Heart right ventricle (tissue), 16 donors: ENCODE data around the gene PBLD. TPM values are rescaled to one million over a fixed set of nuclear protein-coding genes. Genes with fewer than 3 reads are reported as not detected.

ENCODE experiments used
- ATAC-seq, 8 donors: fragments of 200-7000 bp; cut with Tn5 transposase; one replicate each; pipeline ENCODE4 v1.9.1; 2020; ENCODE audit warnings: mild to moderate bottlenecking in 8 of 8, moderate library complexity in 8 of 8, moderate number of reproducible peaks in 1 of 8
- DNase-seq, 2 donors: peaks; one replicate each; pipeline ENCODE4 v3.0.0-alpha.2; 2020
- H3K27ac ChIP-seq, 10 donors: fragments of 200-600 bp; sonication (generic) in 2 of 10; one replicate each; pipeline versions ENCODE4 v1.5.0 to v1.8.0; 2020 to 2022; ENCODE audit warnings: mild to moderate bottlenecking in 3 of 10
- H3K27me3 ChIP-seq, 7 donors: fragments of 200-600 bp; one replicate each; pipeline ENCODE4 v1.8.0; 2021 to 2022; ENCODE audit warnings: mild to moderate bottlenecking in 2 of 7
- H3K36me3 ChIP-seq, 9 donors: fragments of 200-600 bp; sonication (generic) in 1 of 9; one replicate each; pipeline versions ENCODE4 v1.5.0 to v1.8.0; 2020 to 2022; ENCODE audit warnings: mild to moderate bottlenecking in 2 of 9
- H3K4me1 ChIP-seq, 9 donors: fragments of 200-600 bp; sonication (generic) in 1 of 9; one replicate each; pipeline versions ENCODE4 v1.5.0 to v1.8.0; 2020 to 2022; ENCODE audit warnings: mild to moderate bottlenecking in 4 of 9
- H3K4me3 ChIP-seq, 10 donors: fragments of 200-600 bp; sonication (generic) in 2 of 10; one replicate each; pipeline versions ENCODE4 v1.5.0 to v1.8.0; 2020 to 2022; ENCODE audit warnings: mild to moderate bottlenecking in 7 of 10, moderate library complexity in 2 of 10
- H3K9me3 ChIP-seq, 11 donors: fragments of 200-600 bp in 10 of 11; sonication (generic) in 2 of 11; one replicate each; pipeline versions ENCODE4 v1.5.0 to v1.8.0; 2013 to 2022; ENCODE audit warnings: mild to moderate bottlenecking in 2 of 11, control low read depth in 1 of 11, moderate library complexity in 1 of 11
- CTCF ChIP-seq, 9 donors: fragments of 200-600 bp; sonication (generic) in 2 of 9; IDR thresholded peaks; one replicate each; pipeline versions ENCODE4 v1.5.0 to v1.8.0; 2021 to 2022; ENCODE audit warnings: antibody characterized with exemption in 9 of 9, mild to moderate bottlenecking in 5 of 9, moderate library complexity in 1 of 9
- WGBS, 2 donors: extraction: QIAGEN DNeasy Blood & Tissue Kit; methylation state at CpG; one replicate each; pipeline ENCODE4 v1.1.7; 2013; ENCODE audit warnings: inconsistent platforms in 1 of 2; 5-methylcytosine and 5-hydroxymethylcytosine counted together
- intact Hi-C, 10 donors: fragments of 100-400 bp; cut with DNase I; formaldehyde crosslinking; loops; one replicate each; pipeline versions ENCODE4 v1.11.1 to v1.14.2; 2022
- polyA plus RNA-seq, 2 donors: library from polyadenylated mRNA; stranded (reverse); fragments of 200-250 nt; gene quantifications; one replicate each; pipeline ENCODE4 v1.2.3, GENCODE V29; 2013
- total RNA-seq, 10 donors: library from RNA; stranded (reverse); fragmentation: NEBNext Ultra II Directional in 3 of 10; extraction: Animal tissue kit (Norgen Biotek cat#: 25700) in 3 of 10; gene quantifications; one replicate each; pipeline versions ENCODE4 v1.2.1 to v1.2.4, GENCODE V29; 2021 to 2023
- donor health status: Arrhythmogenic right ventricular cardiomyopathy.
- donor health status: ischemic (EF 13 %, LVEDD 7.1; RV severe dilation, severe dysfunction).
- donor health status: healthy with polysubstance abuse.
- donor health status: DM: no; HTN: yes; CAD: no.
- donor health status: DM: no; HTN: no; CAD: no.
- donor health status: ischemic (EF 25% LVEDD 6.9; RV normal size, moderate dysfunction).
- donor health status: ischemic (EF 25% LVEDD 5.7; RV mildly dilated, moderate dysfunction).
- donor health status: healthy.
- donor health status: DM: yes; HTN: yes; CAD: no.
- donor health status: Ischemic cardiomyopathy.
- donor health status: ischemic (EF 35%, LVEDD 5.7; RV mildly dilated, moderate dysfunction).
- donor health status: nonischemic (EF 11% LVEDD 7.7; RV severe dilation, severe dysfunction).
- donor health status: DM: yes; HTN: yes; CAD: no.
- donor health status: PGD.
- donor health status: ischemic (EF 29% LVEDD 5.4; RV normal size, mild dysfunction).
- donor health status: nonischemic (EF 23%, LVEDD 6.1; RV moderate dilation, normal function).

PBLD gene
- total and polyA plus RNA-seq, 12 donors = 1.3 to 8.1 (median 5.5) TPM

- WGBS, 2 donors = 76 to 84% methylated on average over 2 of the region's 2 CpGs
- TF ChIP-seq CTCF (IDR thresholded peaks at IDR 0.05) = no peak
- ATAC-seq (no peak), DNase-seq (no peak)
- intact Hi-C loops = loop anchor here in 1 of 10 donors (10.0 kb wide), 1 partner anchor 389 kb away; no protein-coding TSS in a partner anchor
- H3K4me1 ChIP-seq = no peaks in the 10 kb centered on the region
- no peaks in the 10 kb centered on the region for H3K27me3 ChIP-seq
- no peaks in the 10 kb centered on the region for H3K9me3 ChIP-seq
- H3K27ac ChIP-seq = no peak overlapping the region
- peaks cover 0 to 94% (median 25%) of the 10 kb centered on the region in 9 donors for H3K36me3 ChIP-seq
- no peak overlapping the region for H3K4me3 ChIP-seq
Observed at GRCh38 chr10:68365611-68366010, 32.9 kb upstream of the PBLD start.

- intact Hi-C loops = loop anchor here in 1 of 10 donors (10.0 kb wide), 1 partner anchor 391 kb away; no protein-coding TSS in a partner anchor
- Histone ChIP-seq H3K4me3 (no peak overlapping the region), H3K27ac (no peak overlapping the region), H3K9me3 (no peaks in the 10 kb centered on the region), H3K36me3 (peaks cover 0 to 94% (median 28%) of the 10 kb centered on the region in 9 donors), H3K27me3 (no peaks in the 10 kb centered on the region), H3K4me1 (no peaks in the 10 kb centered on the region)
- no peak for TF ChIP-seq CTCF (IDR thresholded peaks at IDR 0.05)
- DNase-seq (no peak), ATAC-seq (no peak)
- 91 to 92% methylated on average over 3 of the region's 3 CpGs for WGBS, 2 donors
Observed at GRCh38 chr10:68364101-68364886, 31.6 kb upstream of the PBLD start.

GRCh38 chr10:68362590-68362989 lies 29.9 kb upstream of the PBLD start:
- ATAC-seq (no peak), DNase-seq (no peak)
- no peak for TF ChIP-seq CTCF (IDR thresholded peaks at IDR 0.05)
- no peaks in the 10 kb centered on the region for H3K4me1 ChIP-seq
- intact Hi-C loops = loop anchor here in 1 of 10 donors (10.0 kb wide), 1 partner anchor 392 kb away; no protein-coding TSS in a partner anchor
- WGBS, 2 donors = 86 to 93% methylated on average over 3 of the region's 3 CpGs
- no peak overlapping the region for H3K4me3 ChIP-seq
- H3K27me3 ChIP-seq = no peaks in the 10 kb centered on the region
- H3K27ac ChIP-seq = no peak overlapping the region
- no peaks in the 10 kb centered on the region for H3K9me3 ChIP-seq
- H3K36me3 ChIP-seq = peaks cover 0 to 96% (median 41%) of the 10 kb centered on the region in 9 donors

- whole genome bisulfite sequencing, 2 donors = 96 to 98% methylated on average over 6 of the region's 6 CpGs
- DNase-seq (no peak), ATAC-seq (no peak)
- no peaks in the 10 kb centered on the region for H3K4me1 ChIP-seq
- H3K27ac ChIP-seq = no peak overlapping the region
- no peaks in the 10 kb centered on the region for H3K27me3 ChIP-seq
- H3K36me3 ChIP-seq = peaks cover 0 to 99% (median 37%) of the 10 kb centered on the region in 9 donors
- intact Hi-C loops = no loop called here
- no peaks in the 10 kb centered on the region for H3K9me3 ChIP-seq
- TF ChIP-seq CTCF (IDR thresholded peaks at IDR 0.05) = no peak
- H3K4me3 ChIP-seq = no peak overlapping the region
Observed at GRCh38 chr10:68359189-68359588, 26.5 kb upstream of the PBLD start.
